BLaER1 (cell line): Measurements from ENCODE around the gene NGRN.
"Not testable (repeated sequence)": the region's sequence is repeated elsewhere in the genome, so short reads cannot be mapped to it uniquely, and the experiment has no call there.

Experiments used
- H3K27ac ChIP-seq: shearing (Covaris generic); formaldehyde crosslinking; 2 replicates; pipeline ENCODE4 v1.8.1; 2022
- H3K27me3 ChIP-seq: shearing (Covaris generic); formaldehyde crosslinking; 2 replicates; pipeline ENCODE4 v1.8.1; 2022
- H3K36me3 ChIP-seq: shearing (Covaris generic); formaldehyde crosslinking; 2 replicates; pipeline ENCODE4 v1.8.1; 2022
- H3K4me1 ChIP-seq: shearing (Covaris generic); formaldehyde crosslinking; 2 replicates; pipeline ENCODE4 v1.8.1; 2022
- H3K4me2 ChIP-seq: shearing (Covaris generic); formaldehyde crosslinking; 2 replicates; pipeline ENCODE4 v1.8.1; 2022
- H3K4me3 ChIP-seq: shearing (Covaris generic); formaldehyde crosslinking; 2 replicates; pipeline ENCODE4 v1.8.1; 2022
- H3K9ac ChIP-seq: shearing (Covaris generic); formaldehyde crosslinking; 2 replicates; pipeline ENCODE4 v1.8.1; 2022
- H3K9me3 ChIP-seq: shearing (Covaris generic); formaldehyde crosslinking; 2 replicates; pipeline ENCODE4 v1.8.1; 2022
- H4K20me1 ChIP-seq: shearing (Covaris generic); formaldehyde crosslinking; 2 replicates; pipeline ENCODE4 v1.8.1; 2022
- Cebpa-rat ChIP-seq: shearing (Covaris generic); IDR thresholded peaks from 2 replicates; pipeline ENCODE4 v1.8.1; 2022

Gene NGRN

DNA sequence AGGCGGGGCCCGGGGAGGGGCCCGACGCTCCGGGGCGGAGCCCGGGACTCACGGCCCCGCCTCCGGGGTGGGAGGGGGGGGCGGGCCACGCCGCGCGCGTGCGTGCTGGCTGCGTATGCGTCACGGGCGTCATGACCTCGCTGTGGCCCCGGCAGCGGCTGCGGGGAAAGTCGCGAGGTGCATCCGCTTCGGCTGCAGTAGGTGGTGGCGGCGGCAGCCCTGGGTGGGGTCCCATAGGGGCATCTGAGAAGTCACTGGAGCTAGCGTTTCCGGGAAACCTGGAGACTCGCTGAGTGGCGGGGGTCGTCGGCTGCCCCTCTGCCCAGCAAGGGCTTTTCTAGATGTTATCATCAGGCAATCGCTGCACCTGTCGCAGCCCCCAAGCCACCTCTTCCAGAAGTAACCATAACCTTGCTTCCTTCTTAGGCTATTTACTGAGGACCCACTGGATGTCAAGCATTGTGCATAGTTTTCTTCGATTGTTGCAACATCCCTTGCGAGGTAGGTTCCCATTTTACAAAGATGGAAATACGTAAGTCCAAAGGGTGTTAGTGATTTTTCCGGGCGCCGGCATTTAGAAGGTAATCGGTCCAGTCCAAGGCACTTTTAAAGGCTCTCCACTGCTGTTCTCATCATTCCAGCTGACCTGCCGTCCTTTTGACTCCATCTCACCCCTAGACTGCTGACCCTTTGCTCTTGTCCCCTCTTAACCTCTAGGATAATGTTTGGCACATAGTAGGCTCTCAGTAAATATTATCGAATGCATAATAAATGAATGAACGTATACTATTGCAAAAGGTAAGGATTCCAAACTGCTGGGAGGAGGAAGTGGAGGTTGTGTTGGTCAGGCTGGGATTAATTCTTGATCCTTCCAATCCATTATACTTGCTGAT lies 31.1 kb upstream of the NGRN start, which contains the start of gene GDPGP1:
TSS of gene GDPGP1 (plus strand) at position 114 of the 893 bp plus-strand sequence. CDS start 6,700 bp downstream, outside the sequence.
- peak within 1 kb of the TSS; percentile 81 for H3K9ac ChIP-seq
- peaks cover 27% of the 10 kb centered on the region for H4K20me1 ChIP-seq
- H3K36me3 ChIP-seq: peaks cover 42% of the 10 kb centered on the region
- peaks cover 47% of the 10 kb centered on the region for H3K4me1 ChIP-seq
- H3K27ac ChIP-seq: peak within 1 kb of the TSS; percentile 78
- peak within 1 kb of the TSS; percentile 94 for H3K4me2 ChIP-seq
- TF ChIP-seq Cebpa-rat: no peak
- H3K4me3 ChIP-seq: peak within 1 kb of the TSS; percentile 87
- H3K9me3 ChIP-seq: no peaks in the 10 kb centered on the region
- no peaks in the 10 kb centered on the region for H3K27me3 ChIP-seq

DNA sequence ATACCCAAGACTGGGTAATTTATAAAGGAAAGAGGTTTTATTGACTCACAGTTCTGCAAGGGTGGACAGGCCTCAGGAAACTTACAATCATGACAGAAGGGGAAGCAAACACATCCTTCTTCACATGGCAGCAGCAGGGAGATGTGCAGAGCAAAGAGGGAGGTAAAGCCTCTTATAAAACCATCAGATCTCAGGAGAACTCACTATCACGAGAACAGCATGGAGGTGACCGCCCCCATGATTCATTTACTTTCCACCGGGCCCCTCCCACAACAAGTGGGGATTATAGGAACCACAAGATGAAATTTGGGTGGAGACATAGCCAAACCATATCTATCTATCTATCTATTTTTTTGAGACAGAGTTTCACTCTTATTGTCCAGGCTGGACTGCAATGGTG lies 26.1 kb upstream of the NGRN start:
- Histone ChIP-seq H3K27ac (no peak overlapping the region), H3K9ac (no peak overlapping the region)

DNA sequence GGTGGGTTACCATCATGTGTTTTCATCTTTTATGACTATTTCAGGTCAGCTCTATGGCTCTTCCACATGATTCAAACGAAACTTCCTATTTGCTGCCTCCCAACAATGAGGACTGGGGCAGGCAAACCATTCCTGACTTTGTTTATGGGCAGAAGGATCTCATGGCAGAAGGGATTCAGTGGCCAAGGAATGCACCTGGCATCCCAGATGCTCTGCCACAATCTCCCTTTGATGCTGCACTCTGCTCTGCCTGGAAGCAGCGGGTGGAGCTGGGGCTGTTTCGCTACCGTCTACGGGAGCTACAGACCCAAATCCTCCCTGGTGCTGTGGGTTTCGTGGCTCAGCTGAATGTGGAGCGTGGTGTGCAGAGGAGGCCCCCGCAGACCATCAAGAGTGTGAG lies 24.6 kb upstream of the NGRN start:
- Histone ChIP-seq H3K9ac (no peak overlapping the region), H3K27ac (no peak overlapping the region), H4K20me1 (no peaks in the 10 kb centered on the region), H3K4me1 (no peaks in the 10 kb centered on the region), H3K4me3 (no peak overlapping the region), H3K4me2 (no peak overlapping the region), H3K36me3 (peaks cover 44% of the 10 kb centered on the region), H3K9me3 (no peaks in the 10 kb centered on the region), H3K27me3 (no peaks in the 10 kb centered on the region)
- TF ChIP-seq Cebpa-rat: no peak

More for the DNA sequence above, 26.1 kb upstream of the NGRN start:
- Histone ChIP-seq H3K36me3 (peaks cover 44% of the 10 kb centered on the region), H3K4me3 (no peak overlapping the region), H3K4me2 (no peak overlapping the region), H3K27me3 (no peaks in the 10 kb centered on the region), H3K4me1 (peaks cover 8% of the 10 kb centered on the region), H3K9me3 (no peaks in the 10 kb centered on the region), H4K20me1 (no peaks in the 10 kb centered on the region)
- no peak for TF ChIP-seq Cebpa-rat

DNA sequence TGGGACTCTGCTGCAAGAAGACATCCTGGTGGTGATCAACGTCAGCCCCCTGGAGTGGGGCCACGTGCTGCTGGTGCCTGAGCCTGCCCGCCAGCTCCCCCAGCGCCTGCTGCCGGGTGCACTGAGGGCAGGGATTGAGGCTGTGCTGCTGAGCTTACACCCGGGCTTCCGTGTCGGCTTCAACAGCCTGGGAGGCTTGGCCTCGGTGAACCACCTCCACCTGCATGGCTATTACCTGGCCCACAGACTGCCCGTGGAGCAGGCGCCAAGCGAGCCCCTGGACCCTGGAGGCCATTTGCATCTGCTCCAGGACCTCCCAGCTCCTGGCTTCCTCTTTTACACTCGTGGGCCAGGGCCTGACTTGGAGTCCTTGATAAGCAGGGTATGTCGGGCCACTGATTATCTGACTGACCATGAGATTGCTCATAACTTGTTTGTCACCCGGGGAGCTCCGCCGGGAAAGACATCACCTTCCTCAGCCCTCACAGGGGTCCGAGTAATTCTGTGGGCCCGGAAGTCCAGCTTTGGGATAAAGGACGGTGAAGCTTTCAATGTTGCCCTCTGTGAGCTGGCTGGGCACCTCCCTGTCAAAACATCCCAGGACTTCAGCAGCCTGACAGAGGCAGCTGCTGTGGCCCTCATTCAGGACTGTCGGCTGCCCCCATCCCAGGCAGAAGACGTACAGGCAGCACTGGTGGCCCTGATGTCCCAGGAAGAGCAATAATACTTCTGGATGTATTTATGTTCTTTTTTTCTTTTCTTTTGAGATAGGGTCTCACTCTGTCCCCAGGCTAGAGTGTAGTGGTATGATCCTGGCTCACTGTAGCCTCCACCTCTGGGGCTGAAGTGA lies 23.9 kb upstream of the NGRN start:
- Histone ChIP-seq H3K27ac (no peak overlapping the region), H3K9me3 (no peaks in the 10 kb centered on the region), H3K4me2 (no peak overlapping the region), H3K36me3 (peaks cover 39% of the 10 kb centered on the region), H3K4me3 (no peak overlapping the region), H4K20me1 (no peaks in the 10 kb centered on the region), H3K27me3 (no peaks in the 10 kb centered on the region), H3K4me1 (no peaks in the 10 kb centered on the region), H3K9ac (no peak overlapping the region)
- no peak for TF ChIP-seq Cebpa-rat

DNA sequence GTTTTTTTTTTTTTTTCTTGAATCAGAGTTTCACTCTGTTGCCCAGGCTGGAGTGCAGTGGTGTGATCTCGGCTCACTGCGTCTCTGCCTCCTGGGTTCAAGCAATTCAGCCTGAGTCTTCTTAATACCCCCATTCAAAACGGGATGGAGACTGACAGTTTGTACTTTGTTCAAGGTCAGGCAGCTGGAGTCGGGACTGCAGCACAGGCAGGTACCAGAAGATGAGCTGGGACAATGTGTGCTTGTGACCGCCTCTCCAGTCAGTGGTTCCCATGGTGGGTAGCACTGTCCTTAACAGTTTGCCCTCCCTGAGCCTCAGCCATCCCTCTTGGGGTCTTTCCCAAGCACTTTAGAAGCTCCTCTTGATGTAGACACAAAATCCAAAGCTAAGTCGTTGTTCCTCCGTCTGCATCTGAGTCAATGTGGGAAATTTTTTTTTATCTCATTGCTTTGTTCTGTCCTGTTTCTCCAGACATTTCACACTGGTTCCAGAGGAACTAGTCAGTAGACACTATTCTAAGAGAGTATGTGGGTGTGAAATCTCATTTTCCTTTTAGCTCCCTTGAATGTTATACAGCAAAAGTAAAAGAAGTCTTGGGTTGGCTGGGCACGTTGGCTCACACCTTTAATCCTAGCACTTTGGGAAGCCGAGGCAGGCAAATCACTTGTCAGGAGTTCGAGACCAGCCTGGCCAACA lies 21.4 kb upstream of the NGRN start:
- Histone ChIP-seq H3K9ac (no peak overlapping the region), H3K27ac (no peak overlapping the region), H3K9me3 (no peaks in the 10 kb centered on the region), H3K36me3 (peaks cover 19% of the 10 kb centered on the region), H3K4me1 (peaks cover 4% of the 10 kb centered on the region), H3K4me3 (no peak overlapping the region), H3K27me3 (peaks cover 3% of the 10 kb centered on the region; the same call in 1 of the 2 replicates), H3K4me2 (no peak overlapping the region), H4K20me1 (no peaks in the 10 kb centered on the region)
- TF ChIP-seq Cebpa-rat: no peak

DNA sequence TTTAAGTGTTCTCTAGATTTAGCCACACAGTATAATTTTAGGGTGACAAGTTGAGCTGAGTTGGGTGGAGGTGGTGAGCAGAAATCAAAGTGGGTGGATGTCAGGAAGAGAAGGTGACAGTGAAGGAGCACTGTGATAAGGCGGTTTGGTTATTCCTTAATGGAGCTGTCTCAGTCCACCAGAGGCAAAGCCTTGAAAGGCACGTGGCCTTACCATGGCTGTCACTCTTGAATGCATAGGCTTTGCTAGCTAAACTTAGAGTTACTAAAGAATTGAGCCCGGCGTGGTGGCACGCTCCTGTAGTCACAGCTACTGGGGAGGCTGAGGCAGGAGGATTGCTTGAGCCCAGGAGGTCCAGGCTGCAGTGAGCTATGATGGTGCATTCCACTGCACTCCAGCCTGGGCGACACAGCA lies 16.7 kb upstream of the NGRN start:
- Histone ChIP-seq H3K27ac (no peak overlapping the region), H4K20me1 (no peaks in the 10 kb centered on the region), H3K4me3 (no peak overlapping the region), H3K27me3 (peaks cover 16% of the 10 kb centered on the region), H3K4me2 (peak overlapping the region; percentile 96), H3K4me1 (peaks cover 15% of the 10 kb centered on the region), H3K9ac (no peak overlapping the region), H3K9me3 (no peaks in the 10 kb centered on the region), H3K36me3 (no peaks in the 10 kb centered on the region)
- no peak for TF ChIP-seq Cebpa-rat

DNA sequence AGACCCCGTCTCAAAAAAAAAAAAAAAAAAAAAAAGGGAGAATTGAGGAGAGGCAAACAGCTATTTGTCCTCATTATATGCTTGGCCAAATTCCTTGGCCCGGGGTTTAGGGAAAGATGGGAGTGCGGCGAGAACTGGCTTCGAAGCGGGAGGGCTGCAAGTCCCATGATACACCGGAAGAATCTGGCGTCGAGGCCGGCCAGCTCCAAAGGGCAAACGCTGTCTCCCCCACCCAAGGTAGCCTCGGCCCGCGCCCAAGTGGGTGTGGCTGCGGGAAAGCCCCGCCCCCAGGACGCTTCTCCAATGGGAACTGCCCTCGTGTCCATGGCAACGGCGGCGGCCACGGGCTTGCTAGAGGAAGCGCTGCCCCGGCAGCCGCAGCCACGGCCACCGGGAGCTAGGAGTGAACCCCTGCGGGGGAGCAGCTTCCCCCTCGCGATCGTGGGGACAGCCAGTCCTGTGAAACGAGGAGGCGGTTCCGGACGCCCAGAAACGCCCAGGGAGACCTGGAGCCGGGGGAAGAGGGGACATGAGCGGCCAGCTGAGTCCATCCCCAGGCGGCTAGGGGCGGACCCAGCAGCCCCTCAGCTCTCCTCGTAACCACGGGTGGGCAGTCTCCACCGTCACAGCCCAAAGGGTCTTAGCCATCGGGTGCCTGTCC lies 16.1 kb upstream of the NGRN start, which contains the start of gene TTLL13:
TSS of gene TTLL13 (plus strand) at position 354 of the 661 bp plus-strand sequence. CDS start 1,075 bp downstream, outside the sequence.
- Histone ChIP-seq H3K4me2 (peak within 1 kb of the TSS; percentile 96), H3K4me3 (peak within 1 kb of the TSS; percentile 64), H3K9me3 (no peaks in the 10 kb centered on the region), H3K36me3 (no peaks in the 10 kb centered on the region), H3K27me3 (peaks cover 16% of the 10 kb centered on the region), H3K9ac (0 out of 2 replicates have a peak within 1 kb of the TSS, but pooled peaks have one; percentile 45), H3K27ac (no peak within 1 kb of the TSS), H4K20me1 (no peaks in the 10 kb centered on the region), H3K4me1 (peaks cover 16% of the 10 kb centered on the region)
- no peak for TF ChIP-seq Cebpa-rat

DNA sequence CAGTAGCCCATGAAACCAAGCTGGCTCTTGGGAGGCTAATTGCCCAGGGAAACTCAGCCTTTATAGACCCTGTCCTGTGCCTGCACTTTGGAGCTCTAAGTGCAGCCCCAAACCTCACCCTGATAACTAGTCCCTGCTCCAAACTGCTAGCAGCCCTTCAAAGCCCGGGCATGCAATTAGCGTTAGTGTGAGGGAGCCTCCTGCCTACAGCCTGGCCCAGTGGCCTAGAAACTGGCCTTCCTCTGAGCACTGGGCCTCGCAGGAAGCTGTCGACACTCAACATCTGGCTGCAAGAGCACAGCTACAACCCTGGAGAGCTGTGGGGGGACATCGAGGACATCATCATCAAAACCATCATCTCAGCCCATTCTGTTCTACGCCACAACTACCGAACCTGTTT lies 7.7 kb upstream of the NGRN start:
- TF ChIP-seq Cebpa-rat: no peak

DNA sequence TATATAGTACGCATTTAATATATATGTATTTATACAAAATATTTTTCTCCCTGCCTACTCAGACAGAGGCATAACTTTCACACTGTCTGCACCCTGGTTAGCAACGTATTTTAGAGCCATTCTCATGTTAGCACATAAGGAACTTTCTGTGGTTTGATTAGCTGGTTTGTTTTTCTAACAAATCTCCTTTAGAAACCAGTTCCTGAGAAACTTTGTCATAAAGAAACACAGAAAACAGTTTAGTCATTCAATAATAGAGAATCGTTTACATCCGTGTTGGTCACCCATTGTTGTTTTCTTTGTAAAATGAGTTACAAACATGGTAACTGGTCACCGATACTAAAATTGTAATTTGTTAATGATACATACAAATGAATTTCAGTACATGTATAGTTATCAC lies 5.9 kb upstream of the NGRN start:
- H3K27me3 ChIP-seq: no peaks in the 10 kb centered on the region
- no peaks in the 10 kb centered on the region for H4K20me1 ChIP-seq
- no peak overlapping the region for H3K4me2 ChIP-seq
- H3K36me3 ChIP-seq: no peaks in the 10 kb centered on the region
- H3K9me3 ChIP-seq: no peaks in the 10 kb centered on the region
- TF ChIP-seq Cebpa-rat: no peak
- H3K4me1 ChIP-seq: peaks cover 47% of the 10 kb centered on the region
- no peak overlapping the region for H3K9ac ChIP-seq
- H3K27ac ChIP-seq: no peak overlapping the region
- H3K4me3 ChIP-seq: no peak overlapping the region

More for the DNA sequence above, 7.7 kb upstream of the NGRN start:
- Histone ChIP-seq H3K9ac (no peak overlapping the region), H3K36me3 (no peaks in the 10 kb centered on the region), H3K27me3 (no peaks in the 10 kb centered on the region), H3K9me3 (no peaks in the 10 kb centered on the region), H3K27ac (no peak overlapping the region), H3K4me2 (no peak overlapping the region), H4K20me1 (no peaks in the 10 kb centered on the region), H3K4me1 (peaks cover 34% of the 10 kb centered on the region), H3K4me3 (no peak overlapping the region)

DNA sequence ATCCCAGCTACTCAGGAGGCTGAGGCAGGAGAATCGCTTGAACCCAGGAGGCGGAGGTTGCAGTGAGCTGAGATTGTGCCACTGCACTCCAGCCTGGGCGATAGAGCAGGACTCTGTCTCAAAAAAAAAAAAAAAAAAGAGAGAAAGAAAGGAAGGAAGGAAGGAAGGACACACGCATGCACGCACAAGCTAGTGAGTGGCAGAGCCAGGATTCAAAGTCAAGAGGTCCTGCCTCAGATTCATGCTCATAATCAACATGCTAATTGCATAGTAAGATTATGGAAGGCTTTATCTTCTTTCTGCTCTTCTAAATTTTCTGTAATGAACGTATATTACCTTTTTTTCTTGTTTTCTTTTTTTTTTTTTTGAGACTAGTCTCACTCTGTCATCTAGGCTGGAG lies 4.7 kb upstream of the NGRN start:
- not testable (repeated sequence) for H3K27me3 ChIP-seq, H4K20me1 ChIP-seq, H3K36me3 ChIP-seq, H3K9me3 ChIP-seq, H3K27ac ChIP-seq, H3K9ac ChIP-seq, H3K4me3 ChIP-seq
- Histone ChIP-seq H3K4me1 (peaks cover 46% of the 10 kb centered on the region), H3K4me2 (peak overlapping the region; percentile 56)
